GM12878 (cell line): ENCODE measurements around the gene DNAI2. TPM values are rescaled to one million over a fixed set of nuclear protein-coding genes. Genes with fewer than 3 reads are reported as not detected.

Source experiments
- ATAC-seq: fragments of 200-7000 bp; cut with Tn5 transposase; 3 replicates; pipeline ENCODE4 v1.9.1; 2020; ENCODE audit warnings: mild to moderate bottlenecking, moderate library complexity
- BruUV-seq: library from RNA; stranded (reverse); fragments of 400-500 nt; replicated peaks from 2 replicates; lab custom pipeline; 2021; lab: Mats Ljungman, UMichigan
- CTCF ChIA-PET: fragments of 300-600 bp; sonication (Branson Sonifier 250); formaldehyde crosslinking; extraction: SDS; loops from one replicate; lab custom pipeline; 2021; ENCODE audit warnings: inconsistent platforms; lab: Yijun Ruan, JAX
- POLR2A ChIA-PET: fragments of 350-600 bp; formaldehyde crosslinking; extraction: SDS; loops from one replicate; lab custom pipeline; 2021; ENCODE audit warnings: inconsistent platforms; lab: Charles Lee
- RAD21 ChIA-PET: fragments of 300-600 bp; sonication (Branson Sonifier 250); formaldehyde crosslinking; loops from one replicate; lab custom pipeline; 2023; ENCODE audit warnings: antibody characterized with exemption; ENCODE audit not compliant: unreplicated experiment; lab: Charles Lee
- SMC1A ChIA-PET: fragments of 300-600 bp; sonication (Branson Sonifier 250); formaldehyde crosslinking; loops from one replicate; lab custom pipeline; 2023; ENCODE audit not compliant: unreplicated experiment, uncharacterized antibody; lab: Charles Lee
- DNase-seq: peaks from one replicate; pipeline ENCODE4 v3.0.0-alpha.2; 2011; ENCODE audit warnings: low read depth, low spot score
- FAIRE-seq: peaks from 3 replicates; lab custom pipeline; 2011; peaks lifted over from hg19 to GRCh38; lab: Jason Lieb, UNC
- H2AFZ ChIP-seq: 2 replicates; pipeline ENCODE4 v1.6.0; 2011; ENCODE audit warnings: low read depth, low read length, control low read depth; ENCODE audit not compliant: control insufficient read depth
- H3K27ac ChIP-seq: 2 replicates; pipeline ENCODE4 v1.5.1; 2011; ENCODE audit warnings: control low read depth; ENCODE audit not compliant: control insufficient read depth, insufficient read depth
- H3K27me3 ChIP-seq, 2 experiments: replicated peaks in 1 of 2; 2 replicates each; pipeline versions ENCODE4 v1.6.0 to v1.6.1; 2011; ENCODE audit warnings: low read length in 1 of 2; ENCODE audit not compliant: control insufficient read depth in 2 of 2, insufficient read depth in 2 of 2
- H3K36me3 ChIP-seq, 2 experiments: 2 replicates each; pipeline ENCODE4 v1.5.1; 2011; ENCODE audit warnings: low read length in 1 of 2; ENCODE audit not compliant: control insufficient read depth in 2 of 2, insufficient read depth in 2 of 2
- H3K4me1 ChIP-seq: 2 replicates; pipeline ENCODE4 v1.6.1; 2011; ENCODE audit warnings: mild to moderate bottlenecking, low read length, moderate library complexity, mixed read lengths; ENCODE audit not compliant: control insufficient read depth, insufficient read depth
- H3K4me2 ChIP-seq: 2 replicates; pipeline ENCODE4 v1.6.0; 2011; ENCODE audit warnings: control low read depth; ENCODE audit not compliant: control insufficient read depth, insufficient read depth
- H3K4me3 ChIP-seq: fragments of 200-600 bp; sonication (generic); 2 replicates; pipeline ENCODE4 v1.5.1; 2016
- H3K79me2 ChIP-seq: 2 replicates; pipeline ENCODE4 v1.6.0; 2011; ENCODE audit warnings: low read length; ENCODE audit not compliant: control insufficient read depth, insufficient read depth
- H3K9ac ChIP-seq: 2 replicates; pipeline ENCODE4 v1.8.0; 2011; ENCODE audit warnings: low read length, control low read depth, mixed read lengths; ENCODE audit not compliant: control insufficient read depth, insufficient read depth
- H3K9me3 ChIP-seq: replicated peaks from 3 replicates; pipeline ENCODE4 v1.5.1; 2011; ENCODE audit warnings: mild to moderate bottlenecking, low read length; ENCODE audit not compliant: control insufficient read depth, insufficient read depth
- H4K20me1 ChIP-seq: 2 replicates; pipeline ENCODE4 v1.6.0; 2011; ENCODE audit not compliant: control insufficient read depth, insufficient read depth
- ETV6 ChIP-seq, 2 experiments: fragments of 450-650 bp in 1 of 2; IDR thresholded peaks in 1 of 2; conservative IDR thresholded peaks in 1 of 2; 2 replicates each; pipeline ENCODE4 v1.6.1; 2014; ENCODE audit warnings: antibody characterized with exemption in 1 of 2, borderline replicate concordance in 1 of 2, low read depth in 1 of 2, mild to moderate bottlenecking in 1 of 2, moderate library complexity in 1 of 2
- FOS ChIP-seq: IDR thresholded peaks from 3 replicates; pipeline ENCODE4 v1.6.1; 2011; ENCODE audit warnings: borderline replicate concordance; ENCODE audit not compliant: insufficient read length; ENCODE audit errors: extremely low read depth
- GATAD2B ChIP-seq: fragments of 450-650 bp; conservative IDR thresholded peaks from 2 replicates; pipeline ENCODE4 v1.6.1; 2017; ENCODE audit warnings: low read depth, mild to moderate bottlenecking, moderate library complexity
- MYB ChIP-seq: fragments of 150-350 bp; IDR thresholded peaks from 2 replicates; pipeline ENCODE4 v1.6.1; 2014; ENCODE audit warnings: mild to moderate bottlenecking, low read depth, low read length, borderline replicate concordance
- NR2F1 ChIP-seq: fragments of 450-650 bp; conservative IDR thresholded peaks from 2 replicates; pipeline ENCODE4 v1.6.1; 2017; ENCODE audit warnings: mild to moderate bottlenecking
- POLR2AphosphoS2 ChIP-seq: IDR thresholded peaks from 2 replicates; pipeline ENCODE4 v1.6.1; 2011; ENCODE audit warnings: low read depth, mild to moderate bottlenecking, low read length, improper control_type of control experiment, moderate library complexity
- RCOR1 ChIP-seq: conservative IDR thresholded peaks from 2 replicates; pipeline ENCODE4 v1.6.1; 2012; ENCODE audit warnings: low read depth, low read length, improper control_type of control experiment
- SREBF2 ChIP-seq: IDR thresholded peaks from 2 replicates; pipeline ENCODE4 v1.6.1; 2012; ENCODE audit warnings: mild to moderate bottlenecking, low read length
- STAT1 ChIP-seq: fragments of 450-650 bp; conservative IDR thresholded peaks from 2 replicates; pipeline ENCODE4 v1.6.1; 2014; ENCODE audit warnings: antibody characterized with exemption, mild to moderate bottlenecking
- TCF3 ChIP-seq: IDR thresholded peaks from 2 replicates; pipeline ENCODE4 v1.6.1; 2012; ENCODE audit warnings: low read depth, mild to moderate bottlenecking, low read length, borderline replicate concordance; ENCODE audit not compliant: insufficient read depth
- ZNF207 ChIP-seq: fragments of 450-650 bp; IDR thresholded peaks from 2 replicates; pipeline ENCODE4 v1.6.1; 2014; ENCODE audit warnings: antibody characterized with exemption, mild to moderate bottlenecking, borderline replicate concordance
- WGBS: methylation state at CpG from one replicate; pipeline ENCODE4 v1.1.6; 2016; ENCODE audit warnings: low lambda C conversion rate; ENCODE audit not compliant: insufficient replicate concordance, insufficient coverage; ENCODE audit errors: missing lambda C conversion rate; 5-methylcytosine and 5-hydroxymethylcytosine counted together
- in situ Hi-C: fragments of 300-500 bp; cut with MboI; formaldehyde crosslinking; loops from 9 replicates; pipeline ENCODE4 v1.14.3; 2018; ENCODE audit warnings: mixed read lengths
- intact Hi-C: fragments of 100-400 bp; cut with micrococcal nuclease; formaldehyde crosslinking; loops from one replicate; pipeline ENCODE4 v1.14.2; 2022; ENCODE audit not compliant: unreplicated experiment
- polyA plus RNA-seq, 11 experiments: library from polyadenylated mRNA; depleted of rRNA in 4 of 11; unstranded in 6 of 11; stranded (reverse) in 5 of 11; fragments of >200 nt; fragmentation: Nextera tagmentation in 4 of 11; fragmentation: Illumina TruSeq in 1 of 11; extraction: Ambion mirVana in 4 of 11; extraction: Trizol in 1 of 11; gene quantifications; 1 replicate in 1 of 11; 2 replicates in 10 of 11; pipeline versions ENCODE4 v1.2.1 to v1.2.3, GENCODE V29; 2011 to 2016; ENCODE audit warnings: inconsistent platforms in 2 of 11, missing spikeins in 2 of 11, low read depth in 1 of 11
- total RNA-seq, 4 experiments: library from RNA; depleted of rRNA in 3 of 4; stranded (reverse); fragments of >200 nt in 3 of 4; fragmentation: Illumina TruSeq in 1 of 4; extraction: Trizol in 1 of 4; gene quantifications; 2 replicates each; pipeline versions ENCODE4 v1.2.1 to v1.2.3, GENCODE V29; 2013 to 2021
- TF ChIP-seq, protein P1 (sequence below): fragments of 450-650 bp; IDR thresholded peaks from 2 replicates; pipeline ENCODE4 v1.6.1; 2017; ENCODE audit warnings: low read depth, mild to moderate bottlenecking, moderate library complexity

DNAI2 gene
- total and polyA plus RNA-seq, 10 of the 15 experiments (the other 5 are each of a cell fraction or from before 2014, with no cell fraction given) = 0.04 to 1.8 (median 0.13) TPM

DNA sequence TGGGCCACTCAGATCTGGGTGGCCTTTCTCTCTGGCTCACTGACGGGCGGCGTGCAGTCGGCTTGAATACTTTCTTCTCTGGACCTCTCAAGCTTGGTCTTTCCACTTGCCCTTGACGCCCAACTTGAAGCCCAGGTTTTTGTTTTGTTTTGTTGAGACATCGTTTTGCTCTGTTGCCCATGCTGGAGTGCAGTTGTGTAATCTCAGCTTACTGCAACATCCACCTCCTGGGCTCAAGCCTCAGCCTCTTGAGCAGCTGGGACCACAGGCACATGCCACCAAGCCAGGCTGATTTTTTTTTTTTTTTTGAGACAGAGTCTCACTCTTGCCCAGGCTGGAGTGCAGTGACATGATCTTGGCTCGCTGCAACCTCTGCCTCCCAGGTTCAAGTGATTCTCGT lies 29.3 kb downstream of the DNAI2 start (continued):
- no peak for TF ChIP-seq RCOR1
- TF ChIP-seq NR2F1 = no peak
- no peak for TF ChIP-seq MYB
- no peak for TF ChIP-seq SREBF2

DNA sequence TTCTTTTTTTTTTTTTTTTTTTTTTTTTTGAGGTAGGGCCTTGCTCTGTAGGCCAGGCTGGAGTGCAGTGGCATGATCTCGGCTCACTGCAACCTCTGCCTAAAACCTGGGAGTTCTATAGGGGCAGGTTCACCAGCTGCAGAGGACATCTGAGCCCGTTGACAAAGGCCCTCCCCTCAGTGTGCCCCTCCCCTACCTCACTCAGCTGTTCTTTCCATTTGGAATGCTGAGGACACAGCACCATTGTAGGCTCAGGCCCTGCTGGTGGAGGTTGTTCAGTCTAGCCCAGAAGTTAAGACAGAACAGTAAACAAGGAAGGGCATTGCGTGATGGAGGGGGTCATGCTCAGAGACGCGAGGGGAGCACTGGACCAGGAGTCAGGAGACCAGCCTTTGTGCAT lies 30.1 kb downstream of the DNAI2 start:
- no peak for DNase-seq
- H4K20me1 ChIP-seq = no peaks in the 10 kb centered on the region; the same call in 1 of the 2 replicates
- H3K27ac ChIP-seq = no peak overlapping the region
- H3K9me3 ChIP-seq = peaks cover 4% of the 10 kb centered on the region; the same call in 1 of the 3 replicates
- no peaks in the 10 kb centered on the region for H3K27me3 ChIP-seq
- no peak overlapping the region for H3K9ac ChIP-seq
- TF ChIP-seq TCF3 = no peak
- no peak for TF ChIP-seq ZNF207
- no peak for TF ChIP-seq STAT1
- TF ChIP-seq, protein P1, sequence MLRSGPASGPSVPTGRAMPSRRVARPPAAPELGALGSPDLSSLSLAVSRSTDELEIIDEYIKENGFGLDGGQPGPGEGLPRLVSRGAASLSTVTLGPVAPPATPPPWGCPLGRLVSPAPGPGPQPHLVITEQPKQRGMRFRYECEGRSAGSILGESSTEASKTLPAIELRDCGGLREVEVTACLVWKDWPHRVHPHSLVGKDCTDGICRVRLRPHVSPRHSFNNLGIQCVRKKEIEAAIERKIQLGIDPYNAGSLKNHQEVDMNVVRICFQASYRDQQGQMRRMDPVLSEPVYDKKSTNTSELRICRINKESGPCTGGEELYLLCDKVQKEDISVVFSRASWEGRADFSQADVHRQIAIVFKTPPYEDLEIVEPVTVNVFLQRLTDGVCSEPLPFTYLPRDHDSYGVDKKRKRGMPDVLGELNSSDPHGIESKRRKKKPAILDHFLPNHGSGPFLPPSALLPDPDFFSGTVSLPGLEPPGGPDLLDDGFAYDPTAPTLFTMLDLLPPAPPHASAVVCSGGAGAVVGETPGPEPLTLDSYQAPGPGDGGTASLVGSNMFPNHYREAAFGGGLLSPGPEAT = no peak
- no peak for TF ChIP-seq FOS
- TF ChIP-seq POLR2AphosphoS2 = no peak
- TF ChIP-seq ETV6 (conservative IDR thresholded peaks at IDR 0.05 in 1 of 2, IDR thresholded peaks at IDR 0.05 in 1 of 2; ENCODE audit: borderline replicate concordance in 1 of 2, low read depth in 1 of 2) = no peak
- no peak for TF ChIP-seq GATAD2B
- no peak for FAIRE-seq
- ATAC-seq = no peak
- no peak overlapping the region for H3K4me3 ChIP-seq
- SMC1A ChIA-PET = no interaction called here
- intact Hi-C loops = loop anchor here (5.0 kb wide), 2 partner anchors 228 to 298 kb away; partner anchors contain the start of gene CD300LB
- H3K79me2 ChIP-seq = no peaks in the 10 kb centered on the region
- RAD21 ChIA-PET = interaction anchor here (0.9 to 1.7 kb wide), 2 partner anchors 64 to 65 kb away, joined by 3 read pairs; no protein-coding TSS in a partner anchor
- 15% methylated on average over 5 of the region's 5 CpGs for WGBS
- no peaks in the 10 kb centered on the region for H3K4me1 ChIP-seq
- CTCF ChIA-PET = interaction anchor here (1.3 to 2.6 kb wide), 5 partner anchors 50 to 229 kb away, joined by 3 to 7 read pairs (median 4); no protein-coding TSS in a partner anchor
- no peak overlapping the region for H3K4me2 ChIP-seq
- BruUV-seq = no TSS peak
- in situ Hi-C loops = no loop called here
- POLR2A ChIA-PET = no interaction called here
- no peaks in the 10 kb centered on the region for H3K36me3 ChIP-seq
- no peak overlapping the region for H2AFZ ChIP-seq
